HG02642 (cell line): ENCODE results near the gene SMAD6.
"Not testable (repeated sequence)": the region's sequence is repeated elsewhere in the genome, so short reads cannot be mapped to it uniquely, and the experiment has no call there.

Experiments used
- ATAC-seq: cut with Tn5 transposase; IDR thresholded peaks from one replicate; pipeline ENCODE4 v1.9.1; 2021; ENCODE audit warnings: mild to moderate bottlenecking; ENCODE audit not compliant: unreplicated experiment, poor library complexity

The SMAD6 gene

DNA sequence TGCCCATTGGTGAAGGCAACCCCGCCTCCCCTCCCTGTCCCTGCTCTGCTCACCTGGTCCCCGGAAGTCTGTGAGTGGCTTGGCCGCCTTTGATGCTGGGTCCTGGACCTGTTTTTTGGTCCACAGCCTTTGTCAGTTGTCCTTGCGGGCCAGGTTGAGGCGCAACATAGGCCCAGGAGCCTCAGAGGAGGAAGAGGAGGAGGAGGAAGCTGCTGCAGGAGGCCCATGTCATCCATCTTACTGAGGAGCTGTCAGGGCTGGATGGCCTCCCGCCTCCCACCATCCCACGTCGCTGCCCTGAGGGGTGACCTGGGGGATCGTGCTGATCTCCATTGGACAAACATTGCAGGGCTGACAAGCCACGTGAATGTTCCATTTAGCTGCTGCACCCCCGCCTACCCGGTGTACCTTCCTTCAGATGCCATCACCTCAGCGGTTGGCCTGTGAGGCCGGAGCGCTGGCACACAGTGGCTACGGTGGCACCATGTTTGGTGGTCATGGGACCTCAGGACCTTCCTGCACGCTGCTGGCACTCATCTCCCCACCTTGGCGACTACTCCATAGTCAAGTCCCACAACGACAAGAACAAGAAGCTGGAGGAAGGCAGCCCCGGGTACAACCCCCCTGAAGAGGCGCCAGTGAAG is 106.3 kb downstream of the SMAD6 start:
- no peak for ATAC-seq

GRCh38 chr15:66809664-66810063 is 107.6 kb downstream of the SMAD6 start:
- no peak for ATAC-seq

DNA sequence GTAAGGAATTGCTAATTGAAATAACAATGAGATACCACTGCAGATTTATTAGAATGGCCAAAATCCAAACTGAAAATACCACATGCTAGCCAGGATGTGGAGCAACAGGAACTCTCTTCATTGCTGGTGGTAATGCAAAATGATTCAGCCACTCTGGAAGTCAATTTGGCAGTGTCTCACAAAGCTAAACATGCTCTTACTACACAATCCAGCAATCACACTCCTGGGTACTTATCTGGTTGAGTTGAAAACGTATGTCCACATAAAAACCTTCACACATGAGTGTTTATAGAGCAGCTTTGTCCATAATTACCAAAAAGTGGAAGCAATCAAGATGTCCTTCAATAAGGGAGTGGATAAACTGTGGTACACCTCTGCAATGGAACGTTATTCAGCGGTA is 113.3 kb downstream of the SMAD6 start:
- ATAC-seq = no peak

GRCh38 chr15:66816201-66816600 is 114.2 kb downstream of the SMAD6 start:
- no peak for ATAC-seq

DNA sequence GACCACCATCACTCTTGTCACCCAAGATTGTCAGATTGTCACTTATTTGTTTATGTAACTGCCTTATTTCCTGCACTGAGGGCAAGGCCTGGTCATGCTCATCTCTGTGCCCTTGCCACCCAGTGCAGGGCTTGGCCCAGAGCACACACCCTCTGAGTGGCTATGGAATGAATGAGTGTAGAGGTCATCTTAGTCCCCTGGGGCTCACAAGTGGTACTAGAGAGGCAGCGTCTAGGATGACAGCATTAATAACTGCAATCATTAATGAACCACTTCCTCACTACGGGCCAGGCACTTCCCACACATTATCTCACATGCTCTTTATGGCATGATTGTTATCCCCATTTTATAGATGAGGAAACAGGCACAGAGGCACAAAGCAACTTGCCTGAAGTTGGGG is 117.0 kb downstream of the SMAD6 start:
- ATAC-seq = no peak

- no peak for ATAC-seq
Observed at GRCh38 chr15:66820481-66821176, 118.6 kb downstream of the SMAD6 start.

GRCh38 chr15:66821307-66821706 is 119.3 kb downstream of the SMAD6 start:
- ATAC-seq = no peak

GRCh38 chr15:66822114-66822513 is 120.1 kb downstream of the SMAD6 start:
- no peak for ATAC-seq

DNA sequence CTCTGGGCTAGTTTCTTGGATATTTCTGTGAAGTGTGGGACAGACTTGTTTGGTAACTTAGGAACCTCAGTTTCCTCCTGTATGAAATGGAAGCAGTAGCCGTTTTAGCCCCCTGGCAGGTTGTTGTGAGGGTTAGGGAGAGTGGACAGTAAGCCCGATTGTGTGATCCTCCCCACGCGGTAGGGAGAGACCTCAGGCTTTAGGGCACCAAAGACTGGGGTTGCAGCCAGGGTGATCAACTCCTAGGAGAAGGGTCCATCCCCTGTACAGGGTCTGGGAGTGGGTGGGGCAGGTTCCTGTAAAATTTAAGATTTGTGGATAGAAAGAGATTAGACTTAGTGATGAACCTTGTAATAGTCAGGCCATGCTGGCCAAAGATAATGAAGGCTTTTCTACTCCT is 120.5 kb downstream of the SMAD6 start:
- ATAC-seq = no peak

DNA sequence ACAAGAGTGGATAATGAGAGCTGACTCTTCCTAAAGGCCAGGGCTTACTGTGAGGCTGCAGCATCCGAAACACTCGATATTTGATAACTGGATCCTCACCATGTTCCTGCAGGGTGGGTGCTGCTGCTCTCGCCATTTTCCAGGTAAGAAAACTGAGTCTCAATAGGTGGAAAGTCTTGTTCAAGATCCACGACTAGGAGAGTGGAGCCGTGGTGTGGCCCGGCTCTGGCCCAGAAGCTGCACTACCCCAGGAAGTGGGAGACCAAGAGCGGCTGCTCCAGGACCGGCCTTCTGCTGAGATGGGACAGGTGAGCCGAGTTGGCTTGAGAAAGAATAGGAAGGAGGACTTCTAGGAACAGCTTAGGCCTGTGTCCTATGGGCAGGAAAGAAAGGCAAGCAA is 121.6 kb downstream of the SMAD6 start:
- ATAC-seq = no peak

DNA sequence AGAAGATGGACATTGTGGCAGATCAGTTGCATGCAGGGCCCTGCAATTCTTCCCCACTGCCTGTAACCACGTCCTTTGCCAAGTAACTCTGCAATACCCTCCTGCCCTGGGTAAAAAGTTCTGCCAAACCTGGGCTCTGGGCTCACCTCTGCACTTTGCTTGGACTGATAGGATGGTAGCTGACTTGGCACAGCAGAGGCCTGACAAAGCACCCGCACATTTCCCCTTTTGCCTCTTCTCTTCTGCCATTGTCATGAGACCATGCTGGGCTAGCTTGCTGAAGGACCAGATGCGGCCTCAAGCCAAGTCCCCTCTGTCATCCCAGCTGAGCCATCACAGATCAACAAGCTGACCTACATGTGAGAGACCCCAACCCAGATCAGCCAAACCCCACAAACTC is 122.4 kb downstream of the SMAD6 start:
- ATAC-seq = no peak

DNA sequence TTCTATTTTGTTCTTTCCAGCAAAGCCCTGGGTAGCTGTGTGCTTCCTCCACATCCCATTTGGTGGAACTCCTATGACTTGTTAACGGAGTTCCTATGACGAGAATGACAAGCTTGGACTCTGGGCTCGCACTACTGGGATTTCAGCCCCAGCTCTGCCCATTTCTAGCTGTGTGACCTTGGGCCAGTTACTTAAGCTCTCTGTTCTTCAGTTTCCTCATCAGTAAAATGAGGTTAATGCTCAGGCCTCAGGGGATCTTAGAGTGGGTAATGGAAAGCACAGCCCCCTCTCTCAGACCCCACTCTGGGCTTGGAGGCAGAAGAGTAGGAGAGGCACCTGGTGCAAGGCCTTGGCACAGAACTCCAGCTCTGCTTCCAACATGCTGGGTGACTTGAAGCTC is 123.1 kb downstream of the SMAD6 start:
- ATAC-seq = no peak

GRCh38 chr15:66825731-66826130 is 123.7 kb downstream of the SMAD6 start:
- ATAC-seq = no peak

DNA sequence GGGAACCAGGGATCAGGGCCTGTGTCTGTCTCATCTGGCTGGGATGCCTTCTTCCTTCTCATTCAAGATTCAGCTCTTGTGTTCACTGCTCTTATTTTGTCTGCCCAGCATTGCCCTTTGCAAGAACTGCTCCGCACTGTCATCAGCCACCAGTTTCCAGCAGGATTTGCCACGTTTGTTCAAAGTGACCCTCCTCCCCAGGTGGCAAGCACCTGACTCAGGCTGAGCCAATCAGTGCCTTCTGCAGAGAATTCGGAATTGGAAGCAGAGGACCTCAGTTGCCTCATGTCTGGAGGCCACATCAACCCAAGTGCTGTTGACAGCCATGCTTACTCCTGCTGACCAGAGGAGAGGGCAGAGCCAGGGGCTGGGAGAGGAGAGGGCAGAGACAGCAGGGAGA is 124.5 kb downstream of the SMAD6 start:
- no peak for ATAC-seq

DNA sequence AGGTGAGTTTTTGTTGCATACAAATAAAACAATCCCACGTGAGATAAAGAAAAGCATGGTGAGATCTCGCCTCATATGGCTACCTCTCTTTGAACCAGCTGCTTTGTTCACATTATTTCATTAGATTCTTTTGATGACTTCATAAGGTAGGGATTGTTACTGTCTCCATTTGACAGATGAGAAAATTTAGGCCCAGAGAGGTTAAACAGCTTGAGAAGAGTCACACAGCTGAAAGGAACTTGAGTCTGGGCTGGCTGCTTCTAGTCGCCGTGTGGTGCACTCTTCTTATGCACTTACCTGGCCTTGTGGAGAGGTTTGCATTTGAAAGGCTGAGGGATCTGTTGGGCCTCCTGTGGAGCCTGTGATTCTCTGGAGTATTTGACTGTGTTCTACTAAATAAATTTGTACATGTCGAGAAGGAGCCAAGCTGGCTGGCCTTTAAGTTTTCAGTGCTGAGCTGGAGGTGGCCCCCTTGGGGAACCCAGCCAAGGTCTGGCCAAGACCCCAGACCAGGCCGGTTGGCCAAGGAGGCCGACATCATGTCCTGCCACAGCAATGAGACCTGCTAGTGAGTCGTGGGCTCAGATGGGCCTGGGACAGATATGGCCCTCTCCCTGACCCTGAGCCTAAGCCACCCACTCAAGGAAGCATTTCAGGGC is 125.1 kb downstream of the SMAD6 start:
- ATAC-seq = no peak

DNA sequence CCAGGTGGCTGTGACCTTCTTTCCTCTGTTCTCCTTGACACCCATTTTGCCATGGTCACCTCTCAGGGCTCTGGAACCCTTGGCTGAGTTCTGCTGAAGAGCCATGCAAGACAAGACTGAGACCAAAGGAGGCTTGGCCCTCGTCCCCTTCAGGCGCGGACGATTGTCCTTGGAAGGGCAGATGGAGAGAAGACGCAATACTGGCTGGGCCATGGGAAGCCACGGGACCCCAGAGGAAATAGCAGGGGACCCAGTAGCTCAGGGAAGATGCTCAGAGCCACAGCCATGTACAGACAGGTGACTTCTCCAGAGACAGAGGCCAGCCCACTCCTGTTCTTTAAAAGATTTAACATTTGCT is 125.6 kb downstream of the SMAD6 start:
- ATAC-seq = no peak

GRCh38 chr15:66828817-66829541 is 126.9 kb downstream of the SMAD6 start:
- ATAC-seq = not testable (repeated sequence)

GRCh38 chr15:66829551-66830121 is 127.6 kb downstream of the SMAD6 start:
- no peak for ATAC-seq

GRCh38 chr15:66830358-66830757 is 128.3 kb downstream of the SMAD6 start:
- ATAC-seq = no peak

DNA sequence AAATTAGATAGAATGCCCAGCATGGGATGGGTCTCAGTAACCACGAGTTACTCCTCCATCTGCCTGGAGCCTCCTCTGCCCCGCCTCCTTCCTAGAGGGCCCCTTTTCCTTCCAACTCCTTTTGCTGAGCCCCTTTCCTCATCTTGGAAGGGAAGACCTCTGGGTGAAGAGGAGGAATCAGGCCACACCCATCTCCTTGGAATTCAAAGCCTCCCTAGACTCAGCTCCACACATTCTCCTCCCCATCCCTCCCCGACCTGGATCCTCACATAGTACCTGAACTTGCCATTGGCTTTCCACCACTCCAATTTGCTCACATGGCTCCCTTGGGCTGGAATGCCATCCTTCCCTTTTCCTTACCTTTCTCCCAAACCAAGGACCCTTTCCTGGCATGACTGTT is 128.8 kb downstream of the SMAD6 start:
- no peak for ATAC-seq

DNA sequence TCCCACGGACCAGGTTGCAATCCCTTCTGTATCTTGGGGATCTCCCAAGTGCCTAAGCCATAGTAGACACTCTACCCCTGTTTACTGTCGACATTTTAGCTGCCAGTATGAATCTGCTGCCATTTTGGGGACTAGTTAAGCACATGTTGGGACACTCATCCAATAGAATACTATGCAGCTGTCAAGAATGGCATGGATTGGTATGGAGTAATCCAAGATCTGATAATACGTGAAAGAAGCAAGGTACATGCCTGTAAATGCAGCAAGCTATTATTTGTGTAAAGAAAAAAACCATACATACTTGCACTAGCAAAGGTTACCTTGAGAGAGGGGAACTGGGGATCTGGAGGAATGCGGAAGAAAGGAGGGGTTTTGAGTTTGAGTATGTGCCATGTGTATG is 129.3 kb downstream of the SMAD6 start:
- ATAC-seq = no peak
